ENCODE measurements around the gene CHRNE.

- TF ChIP-seq CTCF (IDR thresholded peaks at IDR 0.05; ENCODE audit: control extremely low read depth in 1 of 3, insufficient read depth in 1 of 3, low read depth in 1 of 3, low read length in 3 of 3) (no peak), SIX5 (IDR thresholded peaks at IDR 0.05; ENCODE audit: low read depth, low read length) (no peak), HDAC2 (IDR thresholded peaks at IDR 0.05; ENCODE audit: borderline replicate concordance in 1 of 2, low read depth in 2 of 2, low read length in 2 of 2) (no peak), POLR2A (IDR thresholded peaks at IDR 0.05; ENCODE audit: control extremely low read depth in 1 of 2, low read depth in 2 of 2, low read length in 2 of 2) (no peak), SUZ12 (IDR thresholded peaks at IDR 0.05; ENCODE audit: low read length) (no peak), EZH2 (IDR thresholded peaks at IDR 0.05; ENCODE audit: low read depth, low read length, severe bottlenecking) (no peak), SIN3A (conservative IDR thresholded peaks at IDR 0.05 in 1 of 2, IDR thresholded peaks at IDR 0.05 in 1 of 2; ENCODE audit: low read depth in 1 of 2, low read length in 2 of 2) (no peak), KDM5A (IDR thresholded peaks at IDR 0.05; ENCODE audit: low read length) (no peak), RAD21 (IDR thresholded peaks at IDR 0.05 in 1 of 2, conservative IDR thresholded peaks at IDR 0.05 in 1 of 2; ENCODE audit: low read depth in 2 of 2, low read length in 2 of 2) (no peak), TBP (IDR thresholded peaks at IDR 0.05; ENCODE audit: low read depth, low read length) (no peak), SP1 (IDR thresholded peaks at IDR 0.05; ENCODE audit: low read depth, low read length) (no peak), RXRA (IDR thresholded peaks at IDR 0.05; ENCODE audit: insufficient read depth, low read depth, low read length) (no peak), JUND (IDR thresholded peaks at IDR 0.05; ENCODE audit: low read length) (no peak)
Measured at GRCh38 chr17:4920351-4921048, 17.6 kb upstream of the CHRNE start.

Measured in H1 (cell line).